HG03432 (cell line): ENCODE measurements around the gene PSMB2.

Experiments
- ATAC-seq: cut with Tn5 transposase; IDR thresholded peaks from one replicate; pipeline ENCODE4 v1.9.1; 2021; ENCODE audit warnings: mild to moderate bottlenecking, moderate library complexity; ENCODE audit not compliant: unreplicated experiment

PSMB2 gene

DNA sequence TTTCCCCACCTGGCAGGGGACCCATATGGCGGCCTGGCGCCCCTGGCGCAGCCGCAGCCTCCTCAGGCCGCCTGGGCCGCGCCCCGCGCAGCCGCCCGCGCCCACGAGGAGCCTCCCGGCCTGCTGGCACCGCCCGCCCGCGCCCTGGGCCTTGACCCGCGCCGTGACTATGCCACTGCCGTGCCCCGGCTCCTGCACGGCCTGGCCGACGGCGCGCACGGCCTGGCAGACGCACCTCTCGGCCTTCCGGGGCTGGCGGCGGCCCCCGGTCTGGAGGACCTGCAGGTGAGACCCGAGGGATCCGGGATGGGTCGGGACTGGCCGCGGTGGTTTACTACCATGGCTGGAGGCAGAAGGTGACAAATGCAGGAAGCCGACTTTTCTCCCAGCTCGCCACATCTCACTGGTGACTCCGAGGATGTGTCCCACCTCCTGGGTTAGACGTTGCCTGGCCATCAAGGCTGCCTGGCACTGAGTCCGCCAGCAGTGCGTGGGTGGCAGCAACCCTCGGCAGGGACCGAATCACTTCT is 67.1 kb downstream of the PSMB2 start:
- no peak for ATAC-seq

- ATAC-seq, result no peak
Observed at GRCh38 chr1:35573198-35574124, 67.9 kb downstream of the PSMB2 start, which contains the start of gene TFAP2E. TFAP2E (plus strand) TSS chr1:35573314; CDS start chr1:35573578, 264 bp downstream.

GRCh38 chr1:35572296-35572695 is 69.0 kb downstream of the PSMB2 start:
- no peak for ATAC-seq

DNA sequence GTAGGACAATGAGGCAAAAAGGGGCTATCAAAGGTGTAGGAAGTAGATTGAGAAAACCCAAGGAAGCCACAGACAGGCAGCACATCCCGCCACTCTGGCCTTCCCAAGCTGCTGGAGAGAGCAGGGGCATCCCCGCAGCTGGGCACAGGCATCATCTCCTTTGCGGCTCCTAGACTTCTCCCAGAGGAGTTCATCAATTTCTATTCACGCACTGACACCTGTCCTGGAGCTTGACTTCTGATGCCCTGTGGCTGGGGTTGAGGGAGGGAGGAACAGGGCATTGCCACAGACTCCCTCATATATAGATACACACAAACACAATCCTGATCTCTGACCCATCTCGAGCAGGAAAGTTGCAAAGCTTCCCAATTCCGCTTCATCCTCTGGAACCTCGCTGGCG is 70.1 kb downstream of the PSMB2 start:
- no peak for ATAC-seq

GRCh38 chr1:35570589-35571137 is 70.7 kb downstream of the PSMB2 start:
- no peak for ATAC-seq

GRCh38 chr1:35569936-35570335 is 71.4 kb downstream of the PSMB2 start:
- no peak for ATAC-seq

- no peak for ATAC-seq
Observed at GRCh38 chr1:35568975-35569395, 72.3 kb downstream of the PSMB2 start.

DNA sequence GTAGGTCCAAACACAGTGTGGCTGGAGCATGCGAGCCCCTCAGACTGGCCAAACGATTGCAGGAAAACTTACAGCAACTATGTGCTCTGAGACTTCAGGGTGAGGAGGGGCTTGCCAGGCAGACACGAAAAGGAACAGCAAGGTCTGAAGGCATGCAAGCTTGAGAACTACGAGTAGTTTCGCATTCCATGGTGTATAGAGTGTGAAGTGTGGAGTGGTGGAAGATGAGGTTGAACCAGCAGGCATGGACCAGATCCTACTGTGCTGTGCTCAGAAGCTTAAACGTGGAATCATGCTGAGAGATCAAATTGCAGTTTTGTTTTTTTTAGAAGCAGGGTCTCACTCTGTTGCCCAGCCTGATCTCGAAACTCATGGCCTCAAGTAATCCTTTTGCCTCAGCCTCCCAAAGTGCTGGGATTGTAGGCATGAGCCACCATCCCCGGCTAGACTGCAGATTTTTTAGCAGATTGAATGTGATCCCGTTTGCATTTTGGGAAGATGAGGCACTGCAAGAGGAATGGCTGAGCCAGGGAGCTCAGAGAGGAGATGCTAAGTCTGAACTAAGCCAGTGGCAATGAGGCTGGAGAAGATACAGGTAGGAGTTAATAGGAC is 73.3 kb downstream of the PSMB2 start:
- ATAC-seq, result no peak

GRCh38 chr1:35565742-35566133 is 75.6 kb downstream of the PSMB2 start:
- ATAC-seq, result no peak

- ATAC-seq, result no peak
Observed at GRCh38 chr1:35564884-35565741, 76.2 kb downstream of the PSMB2 start.

GRCh38 chr1:35564037-35564883 is 77.1 kb downstream of the PSMB2 start:
- ATAC-seq, result no peak

- ATAC-seq, result no peak
Observed at GRCh38 chr1:35563166-35563565, 78.2 kb downstream of the PSMB2 start.

DNA sequence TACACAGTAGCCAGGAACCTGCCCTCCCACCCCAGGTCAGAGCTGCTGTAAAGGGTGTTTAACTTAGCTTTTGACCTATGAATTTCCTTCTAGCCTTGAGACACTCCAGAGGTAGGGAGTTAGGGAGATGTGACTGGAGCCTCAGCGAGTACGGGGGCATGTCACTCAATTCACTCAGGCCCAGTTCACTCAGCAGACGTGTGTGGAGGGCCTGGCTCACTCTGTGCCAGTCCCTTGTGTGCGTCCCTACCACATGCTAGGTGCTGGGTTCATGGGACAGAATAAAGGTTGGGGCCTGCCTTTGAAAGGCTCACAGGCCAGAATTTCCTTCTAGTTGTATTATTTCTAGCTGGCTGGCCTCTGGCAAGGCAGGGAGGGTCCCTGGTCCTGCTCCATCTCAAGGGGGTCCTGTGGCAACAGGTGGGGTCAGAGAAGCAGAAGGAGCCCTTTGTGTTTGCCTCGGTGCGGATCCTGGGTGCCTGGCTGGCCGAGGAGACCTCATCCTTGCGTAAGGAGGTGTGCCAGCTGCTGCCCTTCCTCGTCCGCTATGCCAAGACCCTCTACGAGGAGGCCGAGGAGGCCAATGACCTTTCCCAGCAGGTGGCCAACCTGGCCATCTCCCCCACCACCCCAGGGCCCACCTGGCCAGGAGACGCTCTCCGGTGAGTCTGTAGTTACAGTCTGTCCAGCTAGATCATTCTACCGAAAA is 79.2 kb downstream of the PSMB2 start:
- no peak for ATAC-seq

DNA sequence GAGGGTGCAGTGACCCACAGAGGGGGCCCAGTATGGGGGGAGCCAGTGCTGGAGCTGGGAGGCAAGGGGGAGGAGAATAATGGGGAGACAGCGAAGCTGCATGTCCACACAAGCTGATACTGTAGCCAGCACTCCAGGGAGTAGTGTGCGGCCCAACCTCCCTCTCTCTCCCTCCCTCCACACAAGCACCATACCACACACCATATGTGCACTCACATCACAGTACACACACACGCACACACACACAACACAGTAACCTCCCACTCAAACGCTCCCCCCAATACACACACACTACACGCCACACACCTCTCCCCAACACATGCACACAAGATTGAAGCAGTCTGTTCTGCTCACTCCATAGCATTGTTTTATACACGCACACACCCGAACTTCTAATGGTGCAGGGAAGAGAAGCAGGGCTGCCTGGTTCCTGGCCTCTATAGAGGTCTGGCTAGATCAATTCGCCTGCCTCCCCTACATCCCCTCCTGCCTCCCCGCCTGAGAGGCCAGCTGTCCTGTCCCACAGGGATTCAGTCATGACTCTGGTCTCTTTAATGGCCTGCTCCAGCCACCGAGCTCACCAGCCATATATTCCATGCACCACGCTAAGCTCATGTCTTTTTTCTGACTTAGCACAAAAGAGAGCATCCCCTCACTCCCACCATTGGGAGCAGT is 79.9 kb downstream of the PSMB2 start:
- no peak for ATAC-seq

DNA sequence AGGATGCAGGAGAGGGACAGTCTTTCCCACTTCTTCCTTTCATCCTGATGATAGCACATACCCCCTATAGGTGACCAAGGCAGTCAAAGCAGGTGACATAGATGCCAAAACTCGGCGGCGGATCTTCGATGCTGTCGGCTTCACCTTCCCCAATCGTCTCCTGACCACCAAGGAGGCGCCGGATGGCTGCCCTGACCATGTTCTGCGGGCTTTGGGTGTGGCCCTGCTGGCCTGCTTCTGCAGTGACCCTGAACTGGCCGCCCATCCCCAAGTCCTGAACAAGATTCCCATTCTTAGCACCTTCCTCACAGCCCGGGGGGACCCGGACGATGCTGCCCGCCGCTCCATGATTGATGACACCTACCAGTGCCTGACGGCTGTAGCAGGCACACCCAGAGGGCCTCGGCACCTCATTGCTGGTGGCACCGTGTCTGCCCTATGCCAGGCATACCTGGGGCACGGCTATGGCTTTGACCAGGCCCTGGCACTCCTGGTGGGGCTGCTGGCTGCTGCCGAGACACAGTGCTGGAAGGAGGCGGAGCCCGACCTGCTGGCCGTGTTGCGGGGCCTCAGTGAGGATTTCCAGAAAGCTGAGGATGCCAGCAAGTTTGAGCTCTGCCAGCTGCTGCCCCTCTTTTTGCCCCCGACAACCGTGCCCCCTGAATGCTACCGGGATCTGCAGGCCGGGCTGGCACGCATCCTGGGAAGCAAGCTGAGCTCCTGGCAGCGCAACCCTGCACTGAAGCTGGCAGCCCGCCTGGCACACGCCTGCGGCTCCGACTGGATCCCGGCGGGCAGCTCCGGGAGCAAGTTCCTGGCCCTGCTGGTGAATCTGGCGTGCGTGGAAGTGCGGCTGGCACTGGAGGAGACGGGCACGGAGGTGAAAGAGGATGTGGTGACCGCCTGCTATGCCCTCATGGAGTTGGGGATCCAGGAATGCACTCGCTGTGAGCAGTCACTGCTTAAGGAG is 80.8 kb downstream of the PSMB2 start:
- no peak for ATAC-seq

GRCh38 chr1:35559317-35559944 is 81.9 kb downstream of the PSMB2 start:
- ATAC-seq, result no peak
